HEK293 (cell line): ENCODE data around the gene MARCOL.

Experiments used
- CTCF ChIP-seq: fragments of 450-650 bp; formaldehyde crosslinking; IDR thresholded peaks from 2 replicates; pipeline ENCODE4 v1.5.1; 2016; ENCODE audit warnings: missing biosample characterization, missing genetic modification characterization
- MYNN ChIP-seq: fragments of 450-650 bp; formaldehyde crosslinking; IDR thresholded peaks from 2 replicates; pipeline ENCODE4 v1.5.1; 2016; ENCODE audit warnings: missing biosample characterization, missing genetic modification characterization, borderline replicate concordance
- YY1 ChIP-seq: fragments of 450-650 bp; formaldehyde crosslinking; IDR thresholded peaks from 2 replicates; pipeline ENCODE4 v1.5.1; 2018; ENCODE audit warnings: missing biosample characterization, missing genetic modification characterization
- ZFHX2 ChIP-seq: fragments of 450-650 bp; formaldehyde crosslinking; conservative IDR thresholded peaks from 2 replicates; pipeline ENCODE4 v1.5.1; 2016; ENCODE audit warnings: missing biosample characterization, missing genetic modification characterization
- ZNF132 ChIP-seq: fragments of 450-650 bp; formaldehyde crosslinking; IDR thresholded peaks from 2 replicates; pipeline ENCODE4 v1.5.1; 2017; ENCODE audit warnings: missing biosample characterization, missing genetic modification characterization, borderline replicate concordance
- ZNF146 ChIP-seq: fragments of 450-650 bp; formaldehyde crosslinking; IDR thresholded peaks from 2 replicates; pipeline ENCODE4 v1.5.1; 2016; ENCODE audit warnings: missing biosample characterization, missing genetic modification characterization
- ZNF341 ChIP-seq: fragments of 450-650 bp; formaldehyde crosslinking; IDR thresholded peaks from 2 replicates; pipeline ENCODE4; 2016; ENCODE audit warnings: low read depth, missing biosample characterization, missing genetic modification characterization
- ZNF510 ChIP-seq: fragments of 450-650 bp; formaldehyde crosslinking; IDR thresholded peaks from 2 replicates; pipeline ENCODE4 v1.5.1; 2018; ENCODE audit warnings: mild to moderate bottlenecking, missing genetic modification characterization, missing biosample characterization; ENCODE audit not compliant: insufficient replicate concordance
- ZNF514 ChIP-seq: fragments of 450-650 bp; formaldehyde crosslinking; IDR thresholded peaks from 2 replicates; pipeline ENCODE4 v1.5.1; 2016; ENCODE audit warnings: missing biosample characterization, missing genetic modification characterization
- ZNF776 ChIP-seq: fragments of 450-650 bp; formaldehyde crosslinking; IDR thresholded peaks from 2 replicates; pipeline ENCODE4 v1.5.0; 2017; ENCODE audit warnings: missing biosample characterization, missing genetic modification characterization, borderline replicate concordance

- TF ChIP-seq ZNF132 (tag by site-specific recombination): no peak
- no peak for TF ChIP-seq ZNF514 (tag by site-specific recombination)
- TF ChIP-seq YY1 (tag by site-specific recombination): 0 out of 2 replicates have a peak, but pooled peaks have one; percentile 14
- no peak for TF ChIP-seq MYNN (tag by site-specific recombination)
- no peak for TF ChIP-seq ZNF510 (tag by site-specific recombination)
- TF ChIP-seq CTCF (tag by site-specific recombination): no peak
- TF ChIP-seq ZNF776 (tag by site-specific recombination): no peak
- no peak for TF ChIP-seq ZFHX2
- TF ChIP-seq ZNF146 (tag by site-specific recombination): no peak
- no peak for TF ChIP-seq ZNF341
Observed at GRCh38 chr5:148230240-148230639, 8.1 kb upstream of the MARCOL start.
